H1 (cell line): ENCODE measurements around the gene ZHX3. TPM values are rescaled to one million over a fixed set of nuclear protein-coding genes. Genes with fewer than 3 reads are reported as not detected.

Experiments
- CHD7 ChIP-seq: fragments of 300-600 bp; sonication (generic); IDR thresholded peaks from 2 replicates; pipeline ENCODE4 v1.7.1; 2012; ENCODE audit warnings: low read length, moderate library complexity, mild to moderate bottlenecking, inconsistent platforms; ENCODE audit not compliant: insufficient replicate concordance
- E2F6 ChIP-seq: IDR thresholded peaks from 2 replicates; pipeline ENCODE4 v1.6.1; 2012; ENCODE audit warnings: inconsistent platforms
- GABPA ChIP-seq: IDR thresholded peaks from 2 replicates; pipeline ENCODE4 v1.6.1; 2011; ENCODE audit warnings: mild to moderate bottlenecking, low read length, moderate library complexity, borderline replicate concordance; ENCODE audit not compliant: insufficient read depth
- KDM1A ChIP-seq: fragments of 200-600, 300-600 bp; sonication (generic); IDR thresholded peaks from 2 replicates; pipeline ENCODE4 v1.7.1; 2016; ENCODE audit warnings: mild to moderate bottlenecking, low read length, borderline replicate concordance
- KDM4A ChIP-seq: IDR thresholded peaks from one replicate; pipeline ENCODE4 v1.7.1; 2012; ENCODE audit warnings: low read depth, mild to moderate bottlenecking, moderate library complexity, low read length, inconsistent platforms; ENCODE audit not compliant: severe bottlenecking
- MAX ChIP-seq: IDR thresholded peaks from 2 replicates; pipeline ENCODE4 v1.6.1; 2012; ENCODE audit warnings: inconsistent platforms
- PHF8 ChIP-seq: fragments of 200-600 bp; sonication (generic); conservative IDR thresholded peaks from 2 replicates; pipeline ENCODE4 v1.7.1; 2012; ENCODE audit warnings: low read depth, mild to moderate bottlenecking, inconsistent platforms, low read length, moderate library complexity
- SIN3A ChIP-seq, 2 experiments: IDR thresholded peaks in 1 of 2; conservative IDR thresholded peaks in 1 of 2; 2 replicates each; pipeline ENCODE4 v1.6.1; 2011 to 2012; ENCODE audit warnings: low read length in 2 of 2, improper control_type of control experiment in 1 of 2, low read depth in 1 of 2, mild to moderate bottlenecking in 1 of 2
- polyA plus RNA-seq, 7 experiments: library from polyadenylated mRNA; depleted of rRNA in 3 of 7; stranded (reverse) in 5 of 7; unstranded in 2 of 7; fragments of >200 nt in 5 of 7; fragments of 200-250 nt in 2 of 7; gene quantifications; 1 replicate in 5 of 7; 2 replicates in 1 of 7; 4 replicates in 1 of 7; pipeline versions ENCODE4 v1.2.1 to v1.2.3, GENCODE V29; 2011 to 2013; ENCODE audit warnings: missing spikeins in 2 of 7, mixed read lengths in 2 of 7
- total RNA-seq: library from RNA; stranded (reverse); fragmentation: NEBNext Ultra II Directional; extraction: Animal tissue kit (Norgen Biotek cat#: 25700); gene quantifications from 2 replicates; pipeline ENCODE4 v1.2.1, GENCODE V29; 2021
- TF ChIP-seq, protein P1 (sequence below): IDR thresholded peaks from 2 replicates; pipeline ENCODE4 v1.6.1; 2011; ENCODE audit warnings: low read depth, mild to moderate bottlenecking, low read length; ENCODE audit not compliant: insufficient read depth

ZHX3 gene
- total and polyA plus RNA-seq, 2 of the 8 experiments (the other 6 are each of a cell fraction or from before 2014, with no cell fraction given) = 1.00 to 7.8 TPM

GRCh38 chr20:41202426-41202825 is 115.1 kb downstream of the ZHX3 start (continued):
- TF ChIP-seq CHD7 (no peak), MAX (no peak), PHF8 (no peak), KDM1A (no peak), SIN3A (conservative IDR thresholded peaks at IDR 0.05 in 1 of 2, IDR thresholded peaks at IDR 0.05 in 1 of 2; ENCODE audit: low read depth in 1 of 2, low read length in 2 of 2) (no peak), GABPA (no peak), KDM4A (no peak), E2F6 (no peak)
- TF ChIP-seq, protein P1, sequence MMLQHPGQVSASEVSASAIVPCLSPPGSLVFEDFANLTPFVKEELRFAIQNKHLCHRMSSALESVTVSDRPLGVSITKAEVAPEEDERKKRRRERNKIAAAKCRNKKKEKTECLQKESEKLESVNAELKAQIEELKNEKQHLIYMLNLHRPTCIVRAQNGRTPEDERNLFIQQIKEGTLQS = no peak
